BLaER1 treated with 17β-estradiol and CSF1 and Interleukin-3, amounts not matched to agents 10 nM and 100 nM (cell line): ENCODE results near the gene CCR6.

Experiments
- H3K27ac ChIP-seq, 11 experiments: shearing (Covaris generic); formaldehyde crosslinking; 2 replicates each; pipeline ENCODE4 v1.8.1; 2022
- H3K27me3 ChIP-seq, 11 experiments: shearing (Covaris generic); formaldehyde crosslinking; 2 replicates each; pipeline ENCODE4 v1.8.1; 2022
- H3K36me3 ChIP-seq, 11 experiments: shearing (Covaris generic); formaldehyde crosslinking; 2 replicates each; pipeline ENCODE4 v1.8.1; 2022
- H3K4me1 ChIP-seq, 10 experiments: shearing (Covaris generic); formaldehyde crosslinking; 2 replicates each; pipeline ENCODE4 v1.8.1; 2022
- H3K4me2 ChIP-seq, 11 experiments: shearing (Covaris generic); formaldehyde crosslinking; 2 replicates each; pipeline ENCODE4 v1.8.1; 2022
- H3K4me3 ChIP-seq, 10 experiments: shearing (Covaris generic); formaldehyde crosslinking; 2 replicates each; pipeline ENCODE4 v1.8.1; 2022
- H3K9ac ChIP-seq, 11 experiments: shearing (Covaris generic); formaldehyde crosslinking; 2 replicates each; pipeline ENCODE4 v1.8.1; 2022
- H3K9me3 ChIP-seq, 11 experiments: shearing (Covaris generic); formaldehyde crosslinking; replicated peaks in 1 of 11; 2 replicates each; pipeline ENCODE4 v1.8.1; 2022
- H4K20me1 ChIP-seq, 11 experiments: shearing (Covaris generic); formaldehyde crosslinking; 2 replicates each; pipeline ENCODE4 v1.8.1; 2022
- Cebpa-rat ChIP-seq, 11 experiments: shearing (Covaris generic); IDR thresholded peaks; 2 replicates each; pipeline ENCODE4 v1.8.1; 2022

The CCR6 gene

GRCh38 chr6:167089243-167090142 is 33.4 kb upstream of the CCR6 start:
- TF ChIP-seq Cebpa-rat (IDR thresholded peaks at IDR 0.05), result no peak
- Histone ChIP-seq H3K27ac (peak overlapping the region in 10 of 11 experiments; percentile 71 to 85 (median 80); a peak in 20 of 22 replicates), H3K4me2 (peak overlapping the region; percentile 87 to 99 (median 92)), H4K20me1 (no peaks in the 10 kb centered on the region), H3K9ac (peak overlapping the region in 8 of 11 experiments; percentile 2 to 68 (median 36); a peak in 10 of 22 replicates), H3K36me3 (peaks cover 0 to 5% (median 0%) of the 10 kb centered on the region in 11 experiments; a peak in 1 of 22 replicates), H3K27me3 (peaks cover 0 to 19% (median 0%) of the 10 kb centered on the region in 11 experiments; a peak in 3 of 22 replicates), H3K9me3 (peaks cover 18 to 35% (median 24%) of the 10 kb centered on the region in 11 experiments), H3K4me1 (peaks cover 55 to 67% (median 62%) of the 10 kb centered on the region in 10 experiments), H3K4me3 (peak overlapping the region in 1 of 10 experiments; percentile 5; a peak in 1 of 20 replicates)

- H3K27me3 ChIP-seq, result peaks cover 0 to 19% (median 0%) of the 10 kb centered on the region in 11 experiments; a peak in 3 of 22 replicates
- no peaks in the 10 kb centered on the region for H4K20me1 ChIP-seq
- H3K4me2 ChIP-seq, result peak overlapping the region; percentile 87 to 99 (median 92)
- H3K4me1 ChIP-seq, result peaks cover 62 to 74% (median 69%) of the 10 kb centered on the region in 10 experiments
- no peak for TF ChIP-seq Cebpa-rat (IDR thresholded peaks at IDR 0.05)
- peak overlapping the region in 1 of 10 experiments; percentile 5; a peak in 1 of 20 replicates for H3K4me3 ChIP-seq
- peak overlapping the region; percentile 71 to 85 (median 80); a peak in 21 of 22 replicates for H3K27ac ChIP-seq
- H3K36me3 ChIP-seq, result peaks cover 0 to 5% (median 0%) of the 10 kb centered on the region in 11 experiments; a peak in 1 of 22 replicates
- H3K9ac ChIP-seq, result peak overlapping the region in 10 of 11 experiments; percentile 20 to 69 (median 58); a peak in 14 of 22 replicates
- H3K9me3 ChIP-seq, result peaks cover 18 to 35% (median 24%) of the 10 kb centered on the region in 11 experiments
Observed at GRCh38 chr6:167090171-167090570, 32.7 kb upstream of the CCR6 start.

- Histone ChIP-seq H3K27me3 (peaks cover 0 to 19% (median 0%) of the 10 kb centered on the region in 11 experiments; a peak in 3 of 22 replicates), H4K20me1 (no peaks in the 10 kb centered on the region), H3K36me3 (peaks cover 0 to 5% (median 0%) of the 10 kb centered on the region in 11 experiments; a peak in 1 of 22 replicates), H3K9me3 (peaks cover 18 to 26% (median 20%) of the 10 kb centered on the region in 11 experiments), H3K27ac (peak overlapping the region; percentile 71 to 85 (median 80); a peak in 21 of 22 replicates), H3K4me1 (peaks cover 71 to 84% (median 79%) of the 10 kb centered on the region in 10 experiments), H3K4me2 (peak overlapping the region; percentile 87 to 99 (median 92)), H3K4me3 (peak overlapping the region in 1 of 10 experiments; percentile 16; a peak in 1 of 20 replicates), H3K9ac (peak overlapping the region; percentile 53 to 69 (median 64); a peak in 21 of 22 replicates)
- peak in 6 of 11 experiments; percentile 25 to 82 (median 54); a peak in 9 of 22 replicates for TF ChIP-seq Cebpa-rat (IDR thresholded peaks at IDR 0.05)
Observed at GRCh38 chr6:167091026-167091804, 31.7 kb upstream of the CCR6 start.

GRCh38 chr6:167091805-167092107 is 31.1 kb upstream of the CCR6 start:
- TF ChIP-seq Cebpa-rat (IDR thresholded peaks at IDR 0.05), result no peak
- H3K36me3 ChIP-seq, result peaks cover 0 to 5% (median 0%) of the 10 kb centered on the region in 11 experiments; a peak in 1 of 22 replicates
- peak overlapping the region; percentile 53 to 69 (median 64); a peak in 21 of 22 replicates for H3K9ac ChIP-seq
- peaks cover 0 to 19% (median 0%) of the 10 kb centered on the region in 11 experiments; a peak in 3 of 22 replicates for H3K27me3 ChIP-seq
- H4K20me1 ChIP-seq, result no peaks in the 10 kb centered on the region
- peak overlapping the region; percentile 87 to 99 (median 92) for H3K4me2 ChIP-seq
- H3K4me3 ChIP-seq, result no peak overlapping the region; a peak in 1 of 20 replicates
- H3K27ac ChIP-seq, result peak overlapping the region; percentile 71 to 85 (median 80); a peak in 21 of 22 replicates
- peaks cover 71 to 88% (median 84%) of the 10 kb centered on the region in 10 experiments for H3K4me1 ChIP-seq
- peaks cover 13 to 21% (median 15%) of the 10 kb centered on the region in 11 experiments for H3K9me3 ChIP-seq

GRCh38 chr6:167092672-167093339 is 30.1 kb upstream of the CCR6 start:
- H3K4me1 ChIP-seq, result peaks cover 71 to 96% (median 91%) of the 10 kb centered on the region in 10 experiments

GRCh38 chr6:167093406-167093921 is 29.4 kb upstream of the CCR6 start:
- Histone ChIP-seq H3K4me3 (peak overlapping the region in 7 of 10 experiments; percentile 20 to 57 (median 33); a peak in 14 of 20 replicates), H3K4me1 (peaks cover 71 to 100% (median 96%) of the 10 kb centered on the region in 10 experiments), H3K27me3 (peaks cover 0 to 19% (median 0%) of the 10 kb centered on the region in 11 experiments; a peak in 3 of 22 replicates), H3K27ac (peak overlapping the region; percentile 35 to 85 (median 79); a peak in 21 of 22 replicates), H3K36me3 (no peaks in the 10 kb centered on the region), H3K9me3 (peaks cover 0 to 4% (median 0%) of the 10 kb centered on the region in 11 experiments; a peak in 2 of 22 replicates), H4K20me1 (no peaks in the 10 kb centered on the region), H3K9ac (peak overlapping the region; percentile 34 to 68 (median 58); a peak in 19 of 22 replicates), H3K4me2 (peak overlapping the region; percentile 87 to 99 (median 92))
- TF ChIP-seq Cebpa-rat (IDR thresholded peaks at IDR 0.05), result no peak

More at GRCh38 chr6:167092672-167093339, 30.1 kb upstream of the CCR6 start:
- Histone ChIP-seq H4K20me1 (no peaks in the 10 kb centered on the region), H3K36me3 (0 out of 22 replicates have a peak, but pooled peaks cover 0 to under 1% (median 0%) of the 10 kb centered on the region in 11 experiments), H3K4me3 (peak overlapping the region in 4 of 10 experiments; percentile 19 to 57 (median 34); a peak in 5 of 20 replicates), H3K9me3 (peaks cover 3 to 10% (median 4%) of the 10 kb centered on the region in 11 experiments; a peak in 20 of 22 replicates), H3K27ac (peak overlapping the region in 10 of 11 experiments; percentile 54 to 85 (median 80); a peak in 19 of 22 replicates), H3K9ac (peak overlapping the region in 8 of 11 experiments; percentile 37 to 68 (median 62); a peak in 15 of 22 replicates), H3K27me3 (peaks cover 0 to 19% (median 0%) of the 10 kb centered on the region in 11 experiments; a peak in 3 of 22 replicates), H3K4me2 (peak overlapping the region; percentile 87 to 99 (median 92))
- TF ChIP-seq Cebpa-rat (IDR thresholded peaks at IDR 0.05), result no peak

GRCh38 chr6:167093922-167094432 is 28.9 kb upstream of the CCR6 start:
- Histone ChIP-seq H3K36me3 (no peaks in the 10 kb centered on the region), H3K27ac (peak overlapping the region; percentile 35 to 85 (median 79); a peak in 21 of 22 replicates), H3K4me1 (peaks cover 71 to 100% (median 96%) of the 10 kb centered on the region in 10 experiments), H3K9me3 (no peaks in the 10 kb centered on the region), H3K4me2 (peak overlapping the region; percentile 87 to 99 (median 92)), H4K20me1 (no peaks in the 10 kb centered on the region), H3K4me3 (peak overlapping the region in 7 of 10 experiments; percentile 20 to 57 (median 33); a peak in 15 of 20 replicates), H3K27me3 (peaks cover 0 to 19% (median 0%) of the 10 kb centered on the region in 11 experiments; a peak in 3 of 22 replicates), H3K9ac (peak overlapping the region; percentile 34 to 68 (median 58); a peak in 21 of 22 replicates)
- TF ChIP-seq Cebpa-rat (IDR thresholded peaks at IDR 0.05), result no peak
